ENCODE measurements around the gene SCN2B. TPM values are rescaled to one million over a fixed set of nuclear protein-coding genes. Genes with fewer than 3 reads are reported as not detected.

The SCN2B gene
- polyA plus RNA-seq, 1 donor from 2014 or later, result 1.1 TPM

- H3K36me3 ChIP-seq (ENCODE audit: insufficient read depth, low read length), result no peaks in the 10 kb centered on the region
- no peaks in the 10 kb centered on the region for H3F3A ChIP-seq (ENCODE audit: insufficient read depth, low read length, poor library complexity, severe bottlenecking)
- no peak overlapping the region for H3K4me2 ChIP-seq (ENCODE audit: low read length)
- no peak overlapping the region for H3K9ac ChIP-seq (ENCODE audit: low read length)
- no peak for TF ChIP-seq POLR2AphosphoS5 (IDR thresholded peaks at IDR 0.05)
- no peak for TF ChIP-seq SMC3 (conservative IDR thresholded peaks at IDR 0.05; ENCODE audit: poor library complexity)
- TF ChIP-seq EZH2 (IDR thresholded peaks at IDR 0.05; ENCODE audit: borderline replicate concordance, insufficient read depth, low read length, poor library complexity, severe bottlenecking), result no peak
- no peak for TF ChIP-seq MXI1 (conservative IDR thresholded peaks at IDR 0.05; ENCODE audit: poor library complexity, severe bottlenecking)
- no peak for TF ChIP-seq EP300 (conservative IDR thresholded peaks at IDR 0.05; ENCODE audit: poor library complexity, severe bottlenecking)
- TF ChIP-seq CTCF (IDR thresholded peaks at IDR 0.05; ENCODE audit: poor library complexity, severe bottlenecking), result no peak
- no peak for TF ChIP-seq RAD21 (conservative IDR thresholded peaks at IDR 0.05)
- TF ChIP-seq REST (IDR thresholded peaks at IDR 0.05; ENCODE audit: borderline replicate concordance), result no peak
- TF ChIP-seq TAF1 (IDR thresholded peaks at IDR 0.05; ENCODE audit: low read depth), result no peak
- no peaks in the 10 kb centered on the region for H3K9me3 ChIP-seq (ENCODE audit: low read length)
- no peaks in the 10 kb centered on the region for H3K27me3 ChIP-seq (ENCODE audit: insufficient read depth, low read depth, low read length)
- no peaks in the 10 kb centered on the region for H3K9me2 ChIP-seq (ENCODE audit: insufficient read depth, low read length)
- H3K4me3 ChIP-seq (ENCODE audit: low read length), result no peak overlapping the region
- H2AFZ ChIP-seq (ENCODE audit: low read depth, low read length), result no peak overlapping the region
- no peaks in the 10 kb centered on the region for H4K20me1 ChIP-seq (ENCODE audit: insufficient read depth)
- no peaks in the 10 kb centered on the region for H3K79me2 ChIP-seq (replicated peaks; ENCODE audit: insufficient read depth, low read length)
- H3K27ac ChIP-seq (ENCODE audit: low read length), result no peak overlapping the region
Measured at GRCh38 chr11:118200497-118200896, 24.1 kb upstream of the SCN2B start.

- no peak overlapping the region for H3K4me2 ChIP-seq (ENCODE audit: low read length)
- H3K36me3 ChIP-seq (ENCODE audit: insufficient read depth, low read length), result no peaks in the 10 kb centered on the region
- no peak overlapping the region for H3K9ac ChIP-seq (ENCODE audit: low read length)
- no peaks in the 10 kb centered on the region for H3F3A ChIP-seq (ENCODE audit: insufficient read depth, low read length, poor library complexity, severe bottlenecking)
- H2AFZ ChIP-seq (ENCODE audit: low read depth, low read length), result no peak overlapping the region
- H3K4me3 ChIP-seq (ENCODE audit: low read length), result no peak overlapping the region
- no peaks in the 10 kb centered on the region for H3K79me2 ChIP-seq (replicated peaks; ENCODE audit: insufficient read depth, low read length)
- no peak overlapping the region for H3K27ac ChIP-seq (ENCODE audit: low read length)
- no peaks in the 10 kb centered on the region for H3K9me3 ChIP-seq (ENCODE audit: low read length)
- no peaks in the 10 kb centered on the region for H3K27me3 ChIP-seq (ENCODE audit: insufficient read depth, low read depth, low read length)
- no peaks in the 10 kb centered on the region for H4K20me1 ChIP-seq (ENCODE audit: insufficient read depth)
- TF ChIP-seq EP300 (conservative IDR thresholded peaks at IDR 0.05; ENCODE audit: poor library complexity, severe bottlenecking) (no peak), TAF1 (IDR thresholded peaks at IDR 0.05; ENCODE audit: low read depth) (no peak)
- H3K9me2 ChIP-seq (ENCODE audit: insufficient read depth, low read length), result no peaks in the 10 kb centered on the region
Measured at GRCh38 chr11:118199135-118199534, 22.7 kb upstream of the SCN2B start.

GRCh38 chr11:118198370-118198769 lies 21.9 kb upstream of the SCN2B start:
- H3K27me3 ChIP-seq (ENCODE audit: insufficient read depth, low read depth, low read length), result no peaks in the 10 kb centered on the region
- H3K36me3 ChIP-seq (ENCODE audit: insufficient read depth, low read length), result no peaks in the 10 kb centered on the region
- no peak overlapping the region for H3K27ac ChIP-seq (ENCODE audit: low read length)
- H3K9me2 ChIP-seq (ENCODE audit: insufficient read depth, low read length), result no peaks in the 10 kb centered on the region
- no peaks in the 10 kb centered on the region for H3K9me3 ChIP-seq (ENCODE audit: low read length)
- H3K4me2 ChIP-seq (ENCODE audit: low read length), result no peak overlapping the region
- no peaks in the 10 kb centered on the region for H3K79me2 ChIP-seq (replicated peaks; ENCODE audit: insufficient read depth, low read length)
- no peaks in the 10 kb centered on the region for H3F3A ChIP-seq (ENCODE audit: insufficient read depth, low read length, poor library complexity, severe bottlenecking)
- H4K20me1 ChIP-seq (ENCODE audit: insufficient read depth), result no peaks in the 10 kb centered on the region
- H2AFZ ChIP-seq (ENCODE audit: low read depth, low read length), result no peak overlapping the region
- H3K4me3 ChIP-seq (ENCODE audit: low read length), result no peak overlapping the region
- no peak overlapping the region for H3K9ac ChIP-seq (ENCODE audit: low read length)
- TF ChIP-seq CTCF (IDR thresholded peaks at IDR 0.05; ENCODE audit: poor library complexity, severe bottlenecking), result peak; percentile 66
- no peak for TF ChIP-seq MXI1 (conservative IDR thresholded peaks at IDR 0.05; ENCODE audit: poor library complexity, severe bottlenecking)
- TF ChIP-seq SMC3 (conservative IDR thresholded peaks at IDR 0.05; ENCODE audit: poor library complexity), result peak; percentile 71
- no peak for TF ChIP-seq TAF1 (IDR thresholded peaks at IDR 0.05; ENCODE audit: low read depth)
- no peak for TF ChIP-seq EZH2 (IDR thresholded peaks at IDR 0.05; ENCODE audit: borderline replicate concordance, insufficient read depth, low read length, poor library complexity, severe bottlenecking)
- TF ChIP-seq RAD21 (conservative IDR thresholded peaks at IDR 0.05), result peak; percentile 70
- TF ChIP-seq REST (IDR thresholded peaks at IDR 0.05; ENCODE audit: borderline replicate concordance), result no peak
- TF ChIP-seq EP300 (conservative IDR thresholded peaks at IDR 0.05; ENCODE audit: poor library complexity, severe bottlenecking), result no peak
- no peak for TF ChIP-seq POLR2AphosphoS5 (IDR thresholded peaks at IDR 0.05)

Measured in neural cell (in vitro differentiated cells).